ENCODE results near the gene TMEM198.

Gene TMEM198

DNA sequence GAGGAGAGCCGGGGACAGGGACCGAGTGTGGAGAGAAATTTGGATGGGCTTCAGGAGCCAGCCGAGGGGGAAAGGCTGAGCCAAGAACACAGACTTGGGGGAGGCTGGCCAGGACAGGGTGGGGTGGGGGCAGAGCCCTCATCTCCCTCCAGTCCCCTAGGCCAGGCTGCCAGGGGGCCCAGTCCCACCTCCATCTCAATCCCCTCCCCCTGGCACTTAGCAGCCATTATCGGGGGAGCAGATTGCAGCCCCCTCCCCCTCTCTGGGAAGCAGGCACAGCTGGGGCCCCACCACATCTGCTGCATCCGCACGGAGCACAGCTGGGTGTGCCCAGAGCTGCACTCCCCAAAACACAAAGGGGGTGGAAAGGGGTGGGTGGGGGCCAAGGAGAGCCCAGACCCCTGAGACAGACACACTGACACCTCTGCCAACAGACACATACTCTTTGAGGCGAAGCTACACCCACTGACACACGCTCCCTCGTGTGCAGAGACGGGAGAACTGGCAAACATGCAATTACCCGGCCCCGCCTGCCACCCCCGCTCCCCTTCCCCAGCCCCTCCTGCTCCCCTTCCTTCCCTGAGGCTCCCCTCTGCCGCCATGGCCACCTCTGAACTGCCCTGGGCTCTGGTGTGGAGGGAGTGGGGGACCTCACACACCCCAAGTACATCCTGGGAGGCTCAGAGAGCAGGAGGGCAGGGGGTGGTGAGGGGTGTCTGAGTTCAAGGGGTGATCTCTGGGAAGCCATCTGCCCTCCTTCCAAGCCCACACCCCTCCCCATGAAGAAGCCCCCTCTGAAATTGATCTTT is 34.7 kb upstream of the TMEM198 start:
- Histone ChIP-seq H3K27me3 (ENCODE audit: control insufficient read depth in 2 of 2, insufficient read depth in 2 of 2, low read length in 2 of 2) (peaks cover 14 to 36% of the 10 kb centered on the region in 2 donors), H3K4me3 (ENCODE audit: low read length in 2 of 2) (no peak overlapping the region), H3K4me1 (ENCODE audit: control insufficient read depth in 2 of 2, insufficient read depth in 2 of 2, low read length in 2 of 2) (peaks cover 6 to 7% of the 10 kb centered on the region in 2 donors), H3K27ac (ENCODE audit: low read depth in 2 of 2, low read length in 2 of 2) (no peak overlapping the region), H3K36me3 (ENCODE audit: control insufficient read depth in 2 of 2, insufficient read depth in 2 of 2, low read length in 2 of 2) (peaks cover 17 to 20% of the 10 kb centered on the region in 2 donors), H3K9me3 (ENCODE audit: control insufficient read depth in 2 of 2, low read length in 2 of 2) (no peaks in the 10 kb centered on the region), H3K9ac (ENCODE audit: low read depth in 1 of 2, low read length in 2 of 2) (no peak overlapping the region)

DNA sequence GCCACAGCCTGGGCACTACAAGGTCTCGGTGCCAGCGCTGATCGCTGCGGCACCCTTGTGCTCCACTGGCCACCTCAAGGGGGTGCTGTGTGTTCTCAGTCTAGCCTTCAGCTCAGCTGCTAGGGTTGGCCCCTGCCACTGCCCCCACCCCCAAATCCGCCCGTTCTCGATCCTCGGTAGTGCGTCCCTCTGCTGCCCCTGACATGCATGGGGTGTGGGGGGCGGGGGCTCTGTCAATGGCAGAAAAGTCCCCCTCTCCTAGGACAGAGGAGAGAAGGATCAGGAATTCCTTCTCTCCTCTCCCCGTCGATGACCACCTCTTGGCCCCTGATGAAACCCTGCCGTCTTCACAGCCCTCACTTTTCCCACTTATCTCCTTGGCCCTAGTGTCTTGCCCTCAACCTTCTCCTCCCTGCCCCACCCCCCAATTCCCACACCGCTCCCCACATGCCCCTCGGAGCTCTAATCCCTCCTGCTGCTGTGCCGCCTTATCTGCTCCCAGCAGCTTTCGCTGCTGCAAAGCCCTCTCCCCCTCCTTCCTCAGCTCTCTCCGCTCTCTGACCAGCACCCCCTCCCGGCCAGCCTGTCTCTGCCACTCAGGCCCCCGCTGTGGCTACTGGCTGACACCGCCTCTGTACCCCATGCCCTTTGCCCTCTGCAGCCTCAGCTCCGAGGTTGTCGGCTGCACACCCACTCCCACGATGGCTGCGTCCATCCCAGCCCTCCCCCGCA is 33.9 kb upstream of the TMEM198 start:
- H3K27ac ChIP-seq (ENCODE audit: low read depth in 2 of 2, low read length in 2 of 2): no peak overlapping the region
- no peaks in the 10 kb centered on the region for H3K9me3 ChIP-seq (ENCODE audit: control insufficient read depth in 2 of 2, low read length in 2 of 2)
- H3K9ac ChIP-seq (ENCODE audit: low read depth in 1 of 2, low read length in 2 of 2): no peak overlapping the region
- H3K27me3 ChIP-seq (ENCODE audit: control insufficient read depth in 2 of 2, insufficient read depth in 2 of 2, low read length in 2 of 2): peaks cover 17 to 43% of the 10 kb centered on the region in 2 donors
- H3K36me3 ChIP-seq (ENCODE audit: control insufficient read depth in 2 of 2, insufficient read depth in 2 of 2, low read length in 2 of 2): peaks cover 12 to 13% of the 10 kb centered on the region in 2 donors
- H3K4me3 ChIP-seq (ENCODE audit: low read length in 2 of 2): peak overlapping the region in 1 of 2 donors; percentile 13
- H3K4me1 ChIP-seq (ENCODE audit: control insufficient read depth in 2 of 2, insufficient read depth in 2 of 2, low read length in 2 of 2): peaks cover 6 to 7% of the 10 kb centered on the region in 2 donors

DNA sequence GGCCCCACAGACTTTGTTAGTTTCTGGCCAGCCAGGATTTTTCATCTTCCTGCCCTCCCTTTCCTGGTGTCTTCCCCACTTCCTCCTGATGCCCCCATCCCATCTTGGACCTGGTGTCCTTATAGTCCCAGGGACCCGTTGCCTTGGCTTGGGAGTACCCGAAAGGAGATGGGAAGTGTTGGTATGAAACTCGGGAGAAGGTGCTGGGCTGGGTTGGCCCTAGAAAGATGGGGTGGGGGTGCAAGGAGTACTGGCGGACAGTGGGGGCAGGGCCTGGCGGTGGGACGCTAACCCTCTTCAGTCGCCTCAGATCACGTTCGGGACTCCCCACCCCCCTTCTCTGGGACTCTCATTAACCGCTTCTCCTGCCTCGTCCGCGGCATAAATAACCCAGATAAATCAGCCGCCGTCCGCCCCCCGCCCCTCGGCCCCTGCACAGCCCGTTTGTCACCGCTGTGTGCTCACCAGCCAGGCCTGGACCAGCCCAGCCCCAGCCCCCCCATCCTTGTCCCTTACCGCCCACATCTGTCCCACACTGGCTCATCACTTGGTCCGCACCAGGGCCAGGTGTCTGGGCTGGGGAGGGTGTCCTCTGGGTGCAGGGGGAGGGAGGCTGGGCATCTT is 33.2 kb upstream of the TMEM198 start:
- Histone ChIP-seq H3K4me1 (ENCODE audit: control insufficient read depth in 2 of 2, insufficient read depth in 2 of 2, low read length in 2 of 2) (peaks cover 6 to 7% of the 10 kb centered on the region in 2 donors), H3K36me3 (ENCODE audit: control insufficient read depth in 2 of 2, insufficient read depth in 2 of 2, low read length in 2 of 2) (peaks cover 5 to 7% of the 10 kb centered on the region in 2 donors), H3K9ac (ENCODE audit: low read depth in 1 of 2, low read length in 2 of 2) (no peak overlapping the region), H3K4me3 (ENCODE audit: low read length in 2 of 2) (no peak overlapping the region), H3K27me3 (ENCODE audit: control insufficient read depth in 2 of 2, insufficient read depth in 2 of 2, low read length in 2 of 2) (peaks cover 18 to 50% of the 10 kb centered on the region in 2 donors), H3K27ac (ENCODE audit: low read depth in 2 of 2, low read length in 2 of 2) (no peak overlapping the region), H3K9me3 (ENCODE audit: control insufficient read depth in 2 of 2, low read length in 2 of 2) (no peaks in the 10 kb centered on the region)

DNA sequence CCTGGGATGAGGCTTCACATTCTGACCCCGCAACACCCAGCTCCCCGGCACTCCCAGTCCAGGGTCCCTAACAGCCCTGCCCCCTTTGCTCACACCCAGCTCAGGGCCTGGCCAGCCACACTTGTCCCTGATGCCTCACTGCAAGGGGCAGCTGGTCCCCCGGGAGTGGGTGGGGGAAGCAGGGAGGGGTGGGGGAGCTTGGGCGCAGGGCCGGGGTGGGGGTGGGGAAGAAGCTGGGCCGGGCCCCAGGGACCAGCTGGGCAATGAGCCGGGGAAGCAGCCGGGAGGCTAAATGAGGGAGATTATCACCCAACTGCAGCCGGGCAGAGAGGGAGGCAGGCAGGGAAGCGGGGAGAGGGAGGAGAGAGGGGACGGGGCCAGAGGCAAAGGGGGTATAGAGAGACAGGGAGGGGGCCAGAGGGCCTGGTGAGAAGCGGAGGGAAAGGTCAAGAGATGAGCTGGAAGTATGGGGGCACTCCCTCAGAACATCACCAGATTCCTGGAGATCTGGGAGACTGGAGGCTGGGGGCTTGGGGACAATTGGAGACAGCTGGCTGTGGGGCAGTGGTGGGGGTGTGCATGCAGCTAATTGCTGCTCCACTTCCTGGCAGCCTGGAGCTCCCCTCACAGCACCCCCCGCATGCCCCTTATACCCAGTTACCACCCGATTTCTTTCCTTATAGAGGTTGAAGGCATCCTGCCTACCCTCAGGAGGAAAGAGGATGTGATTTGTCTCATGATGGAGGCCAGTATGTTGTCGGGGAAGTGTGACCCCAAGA is 32.1 kb upstream of the TMEM198 start:
- peaks cover 6 to 7% of the 10 kb centered on the region in 2 donors for H3K4me1 ChIP-seq (ENCODE audit: control insufficient read depth in 2 of 2, insufficient read depth in 2 of 2, low read length in 2 of 2)
- H3K27me3 ChIP-seq (ENCODE audit: control insufficient read depth in 2 of 2, insufficient read depth in 2 of 2, low read length in 2 of 2): peaks cover 29 to 55% of the 10 kb centered on the region in 2 donors

DNA sequence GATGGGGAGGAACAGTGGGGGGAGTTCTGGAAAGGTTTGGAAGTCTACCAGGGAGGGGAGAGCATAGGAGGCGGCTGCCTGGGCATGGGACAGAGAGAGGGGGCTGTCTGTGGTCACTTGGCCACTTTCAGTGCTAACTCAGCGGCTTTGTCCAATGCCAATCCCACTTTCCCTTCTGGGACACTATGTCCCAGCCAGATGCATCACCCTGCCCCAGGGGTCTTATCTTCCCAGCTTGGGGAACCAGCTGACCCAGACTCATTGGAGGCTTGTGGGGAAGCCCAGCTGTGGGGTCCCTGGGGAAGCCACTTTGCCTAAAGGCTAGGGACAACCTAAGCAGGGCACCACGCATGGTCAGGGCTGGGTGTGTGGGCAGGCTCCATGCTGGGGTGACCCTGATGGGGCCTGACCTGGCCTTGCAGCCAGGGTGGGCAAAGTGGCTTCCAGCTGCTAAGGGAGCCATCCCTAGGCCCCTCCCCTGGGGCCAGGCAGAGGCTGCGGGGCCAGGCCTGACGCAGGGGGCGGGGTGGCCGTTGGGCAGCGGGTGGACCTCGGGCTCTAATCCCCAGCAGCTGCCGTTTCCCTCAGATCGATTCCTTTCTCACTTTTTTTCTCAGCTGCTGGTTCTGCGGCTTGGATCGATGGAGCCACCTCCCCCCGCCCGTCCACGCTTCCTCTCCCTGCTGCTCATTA is 31.2 kb upstream of the TMEM198 start:
- H3K4me1 ChIP-seq (ENCODE audit: control insufficient read depth in 2 of 2, insufficient read depth in 2 of 2, low read length in 2 of 2): peaks cover 6 to 7% of the 10 kb centered on the region in 2 donors
- no peaks in the 10 kb centered on the region for H3K9me3 ChIP-seq (ENCODE audit: control insufficient read depth in 2 of 2, low read length in 2 of 2)
- H3K27ac ChIP-seq (ENCODE audit: low read depth in 2 of 2, low read length in 2 of 2): no peak overlapping the region
- H3K4me3 ChIP-seq (ENCODE audit: low read length in 2 of 2): no peak overlapping the region
- H3K9ac ChIP-seq (ENCODE audit: low read depth in 1 of 2, low read length in 2 of 2): no peak overlapping the region
- H3K36me3 ChIP-seq (ENCODE audit: control insufficient read depth in 2 of 2, insufficient read depth in 2 of 2, low read length in 2 of 2): no peaks in the 10 kb centered on the region
- peaks cover 36 to 64% of the 10 kb centered on the region in 2 donors for H3K27me3 ChIP-seq (ENCODE audit: control insufficient read depth in 2 of 2, insufficient read depth in 2 of 2, low read length in 2 of 2)

More for the DNA sequence above, 32.1 kb upstream of the TMEM198 start:
- Histone ChIP-seq H3K4me3 (ENCODE audit: low read length in 2 of 2) (no peak overlapping the region), H3K9me3 (ENCODE audit: control insufficient read depth in 2 of 2, low read length in 2 of 2) (no peaks in the 10 kb centered on the region), H3K9ac (ENCODE audit: low read depth in 1 of 2, low read length in 2 of 2) (no peak overlapping the region), H3K36me3 (ENCODE audit: control insufficient read depth in 2 of 2, insufficient read depth in 2 of 2, low read length in 2 of 2) (peaks cover 0 to 3% of the 10 kb centered on the region in 2 donors), H3K27ac (ENCODE audit: low read depth in 2 of 2, low read length in 2 of 2) (no peak overlapping the region)

DNA sequence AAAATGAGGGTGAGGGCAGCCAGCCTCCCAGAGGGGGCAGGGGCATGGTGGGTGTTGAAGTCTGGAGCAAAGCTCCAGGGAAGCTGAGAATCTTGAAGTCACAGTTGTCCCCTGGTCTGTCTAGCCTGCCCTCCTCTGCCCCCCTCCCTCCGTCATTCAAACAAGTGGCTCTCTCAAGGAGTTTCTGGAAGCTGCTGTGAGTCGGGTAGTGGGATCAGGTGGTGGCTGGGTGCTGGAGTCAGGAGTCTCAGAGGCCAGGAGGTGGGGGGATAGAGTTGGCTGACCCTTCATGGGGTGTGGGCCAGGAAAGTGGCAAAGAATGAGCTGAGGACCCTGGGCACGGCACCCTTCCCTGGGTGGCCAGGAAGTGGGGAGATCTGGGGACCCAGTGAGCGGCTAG is 30.0 kb upstream of the TMEM198 start:
- no peak overlapping the region for H3K4me3 ChIP-seq (ENCODE audit: low read length in 2 of 2)
- H3K27ac ChIP-seq (ENCODE audit: low read depth in 2 of 2, low read length in 2 of 2): no peak overlapping the region
- peaks cover 6 to 7% of the 10 kb centered on the region in 2 donors for H3K4me1 ChIP-seq (ENCODE audit: control insufficient read depth in 2 of 2, insufficient read depth in 2 of 2, low read length in 2 of 2)
- H3K9ac ChIP-seq (ENCODE audit: low read depth in 1 of 2, low read length in 2 of 2): no peak overlapping the region
- no peaks in the 10 kb centered on the region for H3K9me3 ChIP-seq (ENCODE audit: control insufficient read depth in 2 of 2, low read length in 2 of 2)
- H3K27me3 ChIP-seq (ENCODE audit: control insufficient read depth in 2 of 2, insufficient read depth in 2 of 2, low read length in 2 of 2): peaks cover 43 to 72% of the 10 kb centered on the region in 2 donors
- H3K36me3 ChIP-seq (ENCODE audit: control insufficient read depth in 2 of 2, insufficient read depth in 2 of 2, low read length in 2 of 2): no peaks in the 10 kb centered on the region

DNA sequence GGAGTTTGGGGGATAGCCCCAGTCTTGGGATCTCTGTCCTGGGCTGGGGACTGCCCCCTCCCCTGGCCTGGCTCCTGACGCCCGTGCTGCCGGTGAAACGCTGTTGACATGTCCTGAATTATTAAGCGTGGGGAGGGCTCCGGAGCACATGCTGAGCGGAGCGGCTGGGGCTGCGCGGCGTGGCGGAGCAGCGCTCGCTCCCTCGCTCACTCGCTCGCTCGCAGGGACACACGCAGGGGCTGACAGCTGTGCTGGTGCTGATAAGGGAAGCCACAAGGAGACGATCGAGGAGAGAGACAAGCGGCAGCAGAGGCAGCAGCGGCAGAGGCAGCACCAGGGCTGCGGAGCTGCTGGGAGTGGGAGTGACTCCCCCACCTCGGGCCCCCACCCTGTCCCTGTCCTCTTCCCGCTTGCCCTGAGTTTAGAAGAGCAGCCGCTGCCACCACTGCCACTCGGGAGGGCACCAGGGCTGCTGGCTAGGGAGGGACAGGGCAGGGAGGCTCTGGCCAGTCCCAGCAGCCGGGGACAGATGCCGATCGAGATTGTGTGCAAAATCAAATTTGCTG is 29.5 kb upstream of the TMEM198 start, which contains the start of gene ASIC4:
Gene ASIC4, plus strand, starts transcription at position 287 of the 566 bp plus-strand sequence. Its CDS starts 243 bp downstream, at position 530.
- H3K9me3 ChIP-seq (ENCODE audit: control insufficient read depth in 2 of 2, low read length in 2 of 2): no peaks in the 10 kb centered on the region
- H3K27ac ChIP-seq (ENCODE audit: low read depth in 2 of 2, low read length in 2 of 2): no peak within 1 kb of the TSS
- no peaks in the 10 kb centered on the region for H3K36me3 ChIP-seq (ENCODE audit: control insufficient read depth in 2 of 2, insufficient read depth in 2 of 2, low read length in 2 of 2)
- H3K4me3 ChIP-seq (ENCODE audit: low read length in 2 of 2): no peak within 1 kb of the TSS
- H3K4me1 ChIP-seq (ENCODE audit: control insufficient read depth in 2 of 2, insufficient read depth in 2 of 2, low read length in 2 of 2): peaks cover 6 to 7% of the 10 kb centered on the region in 2 donors
- peaks cover 43 to 72% of the 10 kb centered on the region in 2 donors for H3K27me3 ChIP-seq (ENCODE audit: control insufficient read depth in 2 of 2, insufficient read depth in 2 of 2, low read length in 2 of 2)
- H3K9ac ChIP-seq (ENCODE audit: low read depth in 1 of 2, low read length in 2 of 2): no peak within 1 kb of the TSS

DNA sequence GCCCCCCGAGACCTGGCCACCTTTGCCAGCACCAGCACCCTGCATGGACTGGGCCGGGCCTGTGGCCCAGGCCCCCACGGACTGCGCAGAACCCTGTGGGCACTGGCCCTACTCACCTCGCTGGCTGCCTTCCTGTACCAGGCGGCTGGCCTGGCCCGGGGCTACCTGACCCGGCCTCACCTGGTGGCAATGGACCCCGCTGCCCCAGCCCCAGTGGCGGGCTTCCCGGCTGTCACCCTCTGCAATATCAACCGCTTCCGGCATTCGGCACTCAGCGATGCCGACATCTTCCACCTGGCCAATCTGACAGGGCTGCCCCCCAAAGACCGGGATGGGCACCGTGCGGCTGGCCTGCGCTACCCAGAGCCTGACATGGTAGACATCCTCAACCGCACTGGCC is 29.0 kb upstream of the TMEM198 start:
- peaks cover 2 to 6% of the 10 kb centered on the region in 2 donors for H3K4me1 ChIP-seq (ENCODE audit: control insufficient read depth in 2 of 2, insufficient read depth in 2 of 2, low read length in 2 of 2)
- peaks cover 43 to 72% of the 10 kb centered on the region in 2 donors for H3K27me3 ChIP-seq (ENCODE audit: control insufficient read depth in 2 of 2, insufficient read depth in 2 of 2, low read length in 2 of 2)

More for the DNA sequence above, 29.0 kb upstream of the TMEM198 start:
- H3K4me3 ChIP-seq (ENCODE audit: low read length in 2 of 2): no peak overlapping the region
- H3K27ac ChIP-seq (ENCODE audit: low read depth in 2 of 2, low read length in 2 of 2): no peak overlapping the region
- no peaks in the 10 kb centered on the region for H3K9me3 ChIP-seq (ENCODE audit: control insufficient read depth in 2 of 2, low read length in 2 of 2)
- no peak overlapping the region for H3K9ac ChIP-seq (ENCODE audit: low read depth in 1 of 2, low read length in 2 of 2)
- no peaks in the 10 kb centered on the region for H3K36me3 ChIP-seq (ENCODE audit: control insufficient read depth in 2 of 2, insufficient read depth in 2 of 2, low read length in 2 of 2)

Data from mucosa of rectum (tissue), 2 donors.